Neural cell (in vitro differentiated cells): Measurements from ENCODE around the gene NSL1. TPM values are rescaled to one million over a fixed set of nuclear protein-coding genes. Genes with fewer than 3 reads are reported as not detected.

Experiments
- H2AFZ ChIP-seq: fragments of 200-600, 300-800 bp; sonication (generic), shearing (Covaris generic); 2 replicates; pipeline ENCODE4 v1.6.0; 2014; ENCODE audit warnings: low read depth, mild to moderate bottlenecking, antibody characterized with exemption, low read length, moderate library complexity
- H3F3A ChIP-seq: fragments of 200-600 bp; shearing (Covaris generic); 2 replicates; pipeline ENCODE4 v1.6.1; 2016; ENCODE audit warnings: mild to moderate bottlenecking, moderate library complexity, mixed read lengths, antibody characterized with exemption, low read length; ENCODE audit not compliant: insufficient read depth, poor library complexity, severe bottlenecking
- H3K27ac ChIP-seq: fragments of 200-600, 300-800 bp; sonication (generic), shearing (Covaris generic); 2 replicates; pipeline ENCODE4 v1.5.1; 2014; ENCODE audit warnings: mild to moderate bottlenecking, low read length, moderate library complexity
- H3K27me3 ChIP-seq: fragments of 300-800, 200-600 bp; sonication (generic), shearing (Covaris generic); 2 replicates; pipeline ENCODE4 v1.6.0; 2014; ENCODE audit warnings: mild to moderate bottlenecking, low read depth, low read length, moderate library complexity; ENCODE audit not compliant: insufficient read depth
- H3K36me3 ChIP-seq: fragments of 300-800, 200-600 bp; sonication (generic), shearing (Covaris generic); 2 replicates; pipeline ENCODE4 v1.5.1; 2014; ENCODE audit warnings: mild to moderate bottlenecking, antibody characterized with exemption, low read length, moderate library complexity; ENCODE audit not compliant: insufficient read depth
- H3K4me2 ChIP-seq: fragments of 300-800, 200-600 bp; sonication (generic), shearing (Covaris generic); 2 replicates; pipeline ENCODE4 v1.6.0; 2014; ENCODE audit warnings: mild to moderate bottlenecking, low read length
- H3K4me3 ChIP-seq: fragments of 300-800, 200-600 bp; sonication (generic), shearing (Covaris generic); 2 replicates; pipeline ENCODE4 v1.5.1; 2014; ENCODE audit warnings: mild to moderate bottlenecking, low read length, moderate library complexity
- H3K79me2 ChIP-seq: fragments of 200-600 bp; shearing (Covaris generic); replicated peaks from 2 replicates; pipeline ENCODE4 v1.6.0; 2014; ENCODE audit warnings: mild to moderate bottlenecking, low read length, moderate library complexity; ENCODE audit not compliant: insufficient read depth
- H3K9ac ChIP-seq: fragments of 300-800, 200-600 bp; sonication (generic), shearing (Covaris generic); 2 replicates; pipeline ENCODE4 v1.6.1; 2016; ENCODE audit warnings: mild to moderate bottlenecking, low read length, mixed read lengths
- H3K9me2 ChIP-seq: fragments of 200-600 bp; shearing (Covaris generic); 2 replicates; pipeline ENCODE4 v1.6.1; 2016; ENCODE audit warnings: mild to moderate bottlenecking, low read length, mixed read lengths; ENCODE audit not compliant: insufficient read depth
- H3K9me3 ChIP-seq: fragments of 200-600, 300-800 bp; sonication (generic), shearing (Covaris generic); 2 replicates; pipeline ENCODE4 v1.6.1; 2016; ENCODE audit warnings: mild to moderate bottlenecking, mixed run types, low read length, moderate library complexity, mixed read lengths
- H4K20me1 ChIP-seq: fragments of 200-600 bp; shearing (Covaris generic); 2 replicates; pipeline ENCODE4 v1.6.1; 2016; ENCODE audit warnings: mild to moderate bottlenecking, mixed run types; ENCODE audit not compliant: insufficient read depth
- EP300 ChIP-seq: fragments of 450-650 bp; conservative IDR thresholded peaks from 2 replicates; pipeline ENCODE4 v1.6.1; 2014; ENCODE audit warnings: antibody characterized with exemption, mild to moderate bottlenecking, moderate library complexity; ENCODE audit not compliant: poor library complexity, severe bottlenecking
- EZH2 ChIP-seq: fragments of 200-600, 300-800 bp; shearing (Covaris generic), sonication (generic); IDR thresholded peaks from 2 replicates; pipeline ENCODE4 v1.6.1; 2014; ENCODE audit warnings: antibody characterized with exemption, low read length, borderline replicate concordance, mild to moderate bottlenecking; ENCODE audit not compliant: insufficient read depth, poor library complexity, severe bottlenecking
- MXI1 ChIP-seq: fragments of 450-650 bp; conservative IDR thresholded peaks from 2 replicates; pipeline ENCODE4 v1.6.1; 2014; ENCODE audit warnings: antibody characterized with exemption, mild to moderate bottlenecking; ENCODE audit not compliant: poor library complexity, severe bottlenecking
- POLR2AphosphoS5 ChIP-seq: IDR thresholded peaks from 2 replicates; pipeline ENCODE4 v1.6.1; 2012
- RAD21 ChIP-seq: fragments of 450-650 bp; conservative IDR thresholded peaks from 2 replicates; pipeline ENCODE4 v1.6.1; 2014; ENCODE audit warnings: antibody characterized with exemption, mild to moderate bottlenecking, moderate library complexity
- SMC3 ChIP-seq: fragments of 450-650 bp; conservative IDR thresholded peaks from 2 replicates; pipeline ENCODE4 v1.6.1; 2014; ENCODE audit warnings: antibody characterized with exemption, mild to moderate bottlenecking, moderate library complexity; ENCODE audit not compliant: poor library complexity
- TAF1 ChIP-seq: IDR thresholded peaks from 2 replicates; pipeline ENCODE4 v1.6.1; 2012; ENCODE audit warnings: low read depth
- polyA plus RNA-seq: library from polyadenylated mRNA; depleted of rRNA; stranded (reverse); fragments of >200 nt; gene quantifications from 2 replicates; pipeline ENCODE4 v1.2.3, GENCODE V29; 2014
- TF ChIP-seq, protein P1 (sequence below): IDR thresholded peaks from 2 replicates; pipeline ENCODE4 v1.6.1; 2012; ENCODE audit warnings: borderline replicate concordance
- TF ChIP-seq, protein P2 (sequence below): fragments of 450-650 bp; IDR thresholded peaks from 2 replicates; pipeline ENCODE4 v1.5.1; 2014; ENCODE audit warnings: antibody characterized with exemption, mild to moderate bottlenecking, moderate library complexity; ENCODE audit not compliant: poor library complexity, severe bottlenecking

NSL1 gene
- polyA plus RNA-seq, 1 donor from 2014 or later = 40.4 TPM

DNA sequence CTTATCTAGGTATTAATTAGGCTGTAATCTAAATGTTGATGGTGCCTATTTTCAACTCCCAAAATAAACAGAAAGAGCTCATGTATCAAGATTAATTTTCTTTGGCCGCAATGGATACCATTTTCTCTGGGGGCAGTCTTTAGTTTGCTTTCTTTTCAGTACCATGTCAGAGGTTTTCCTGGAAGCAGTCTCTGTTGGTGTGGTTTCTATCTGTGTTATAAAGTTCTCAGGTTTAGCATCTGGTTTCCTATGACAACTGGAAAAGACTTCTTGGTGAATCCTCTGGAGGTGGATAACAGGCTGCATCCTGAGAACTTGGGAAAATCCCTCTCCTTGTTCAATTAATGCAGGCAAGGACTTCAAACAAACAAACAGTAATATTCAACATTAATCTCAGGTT, 53.2 kb downstream of the NSL1 start:
- Histone ChIP-seq H3K36me3 (no peaks in the 10 kb centered on the region), H2AFZ (no peak overlapping the region), H3K9ac (no peak overlapping the region), H3K4me3 (no peak overlapping the region), H3K9me2 (no peaks in the 10 kb centered on the region), H3K9me3 (no peaks in the 10 kb centered on the region), H3K27me3 (no peaks in the 10 kb centered on the region), H3K4me2 (no peak overlapping the region), H4K20me1 (no peaks in the 10 kb centered on the region), H3K79me2 (no peaks in the 10 kb centered on the region), H3K27ac (no peak overlapping the region), H3F3A (no peaks in the 10 kb centered on the region)
- TF ChIP-seq MXI1 (no peak), EZH2 (no peak), SMC3 (no peak), RAD21 (no peak), EP300 (no peak), POLR2AphosphoS5 (no peak), TAF1 (no peak)
- TF ChIP-seq, protein P1, sequence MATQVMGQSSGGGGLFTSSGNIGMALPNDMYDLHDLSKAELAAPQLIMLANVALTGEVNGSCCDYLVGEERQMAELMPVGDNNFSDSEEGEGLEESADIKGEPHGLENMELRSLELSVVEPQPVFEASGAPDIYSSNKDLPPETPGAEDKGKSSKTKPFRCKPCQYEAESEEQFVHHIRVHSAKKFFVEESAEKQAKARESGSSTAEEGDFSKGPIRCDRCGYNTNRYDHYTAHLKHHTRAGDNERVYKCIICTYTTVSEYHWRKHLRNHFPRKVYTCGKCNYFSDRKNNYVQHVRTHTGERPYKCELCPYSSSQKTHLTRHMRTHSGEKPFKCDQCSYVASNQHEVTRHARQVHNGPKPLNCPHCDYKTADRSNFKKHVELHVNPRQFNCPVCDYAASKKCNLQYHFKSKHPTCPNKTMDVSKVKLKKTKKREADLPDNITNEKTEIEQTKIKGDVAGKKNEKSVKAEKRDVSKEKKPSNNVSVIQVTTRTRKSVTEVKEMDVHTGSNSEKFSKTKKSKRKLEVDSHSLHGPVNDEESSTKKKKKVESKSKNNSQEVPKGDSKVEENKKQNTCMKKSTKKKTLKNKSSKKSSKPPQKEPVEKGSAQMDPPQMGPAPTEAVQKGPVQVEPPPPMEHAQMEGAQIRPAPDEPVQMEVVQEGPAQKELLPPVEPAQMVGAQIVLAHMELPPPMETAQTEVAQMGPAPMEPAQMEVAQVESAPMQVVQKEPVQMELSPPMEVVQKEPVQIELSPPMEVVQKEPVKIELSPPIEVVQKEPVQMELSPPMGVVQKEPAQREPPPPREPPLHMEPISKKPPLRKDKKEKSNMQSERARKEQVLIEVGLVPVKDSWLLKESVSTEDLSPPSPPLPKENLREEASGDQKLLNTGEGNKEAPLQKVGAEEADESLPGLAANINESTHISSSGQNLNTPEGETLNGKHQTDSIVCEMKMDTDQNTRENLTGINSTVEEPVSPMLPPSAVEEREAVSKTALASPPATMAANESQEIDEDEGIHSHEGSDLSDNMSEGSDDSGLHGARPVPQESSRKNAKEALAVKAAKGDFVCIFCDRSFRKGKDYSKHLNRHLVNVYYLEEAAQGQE = no peak
- TF ChIP-seq, protein P2, sequence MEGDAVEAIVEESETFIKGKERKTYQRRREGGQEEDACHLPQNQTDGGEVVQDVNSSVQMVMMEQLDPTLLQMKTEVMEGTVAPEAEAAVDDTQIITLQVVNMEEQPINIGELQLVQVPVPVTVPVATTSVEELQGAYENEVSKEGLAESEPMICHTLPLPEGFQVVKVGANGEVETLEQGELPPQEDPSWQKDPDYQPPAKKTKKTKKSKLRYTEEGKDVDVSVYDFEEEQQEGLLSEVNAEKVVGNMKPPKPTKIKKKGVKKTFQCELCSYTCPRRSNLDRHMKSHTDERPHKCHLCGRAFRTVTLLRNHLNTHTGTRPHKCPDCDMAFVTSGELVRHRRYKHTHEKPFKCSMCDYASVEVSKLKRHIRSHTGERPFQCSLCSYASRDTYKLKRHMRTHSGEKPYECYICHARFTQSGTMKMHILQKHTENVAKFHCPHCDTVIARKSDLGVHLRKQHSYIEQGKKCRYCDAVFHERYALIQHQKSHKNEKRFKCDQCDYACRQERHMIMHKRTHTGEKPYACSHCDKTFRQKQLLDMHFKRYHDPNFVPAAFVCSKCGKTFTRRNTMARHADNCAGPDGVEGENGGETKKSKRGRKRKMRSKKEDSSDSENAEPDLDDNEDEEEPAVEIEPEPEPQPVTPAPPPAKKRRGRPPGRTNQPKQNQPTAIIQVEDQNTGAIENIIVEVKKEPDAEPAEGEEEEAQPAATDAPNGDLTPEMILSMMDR = no peak

DNA sequence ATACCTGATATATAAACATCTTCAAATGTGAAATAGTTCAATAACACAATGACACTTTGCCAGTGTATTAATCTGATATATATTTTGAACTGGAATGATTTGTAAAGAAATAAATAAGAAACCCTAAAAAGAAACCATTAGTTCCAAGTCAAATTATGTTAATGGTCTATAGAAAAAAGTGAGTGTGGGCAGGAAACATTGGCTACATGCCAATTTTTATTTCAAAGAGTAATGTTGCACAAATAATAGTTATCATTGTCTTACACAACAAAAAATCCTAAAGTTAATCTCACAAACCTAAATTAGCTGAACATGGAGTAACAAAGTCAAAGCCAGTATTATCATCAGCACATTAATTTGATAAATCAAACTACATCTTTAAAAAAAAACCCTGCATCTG, 54.0 kb downstream of the NSL1 start:
- no peaks in the 10 kb centered on the region for H3K9me3 ChIP-seq
- H4K20me1 ChIP-seq = no peaks in the 10 kb centered on the region
- H3K9ac ChIP-seq = no peak overlapping the region
- H3K27ac ChIP-seq = no peak overlapping the region
- no peak overlapping the region for H2AFZ ChIP-seq
- no peaks in the 10 kb centered on the region for H3F3A ChIP-seq
- H3K9me2 ChIP-seq = no peaks in the 10 kb centered on the region
- no peaks in the 10 kb centered on the region for H3K79me2 ChIP-seq
- TF ChIP-seq RAD21 (no peak), EP300 (no peak), TAF1 (no peak), POLR2AphosphoS5 (no peak), EZH2 (no peak), SMC3 (no peak), MXI1 (no peak)
- TF ChIP-seq, protein P1 = no peak
- TF ChIP-seq, protein P2 = no peak
- H3K36me3 ChIP-seq = no peaks in the 10 kb centered on the region
- H3K4me3 ChIP-seq = no peak overlapping the region
- H3K27me3 ChIP-seq = no peaks in the 10 kb centered on the region
- no peak overlapping the region for H3K4me2 ChIP-seq
